Measurements from ENCODE around the gene CHTOP. TPM values are rescaled to one million over a fixed set of nuclear protein-coding genes. Genes with fewer than 3 reads are reported as not detected.

CHTOP gene
- total and polyA plus RNA-seq, 2 of the 4 experiments (the other 2 are of a cell fraction), result 33.9 to 50.8 TPM

- no peak for TF ChIP-seq MXI1 (IDR thresholded peaks at IDR 0.05; ENCODE audit: borderline replicate concordance, low read depth, low read length)
- TF ChIP-seq MAFK (IDR thresholded peaks at IDR 0.05; ENCODE audit: low read depth, low read length), result no peak
- TF ChIP-seq RAD21 (IDR thresholded peaks at IDR 0.05; ENCODE audit: low read length), result no peak
- no peak for TF ChIP-seq BHLHE40 (IDR thresholded peaks at IDR 0.05; ENCODE audit: low read depth, low read length)
- no peak for TF ChIP-seq MAZ (IDR thresholded peaks at IDR 0.05; ENCODE audit: borderline replicate concordance, low read depth, low read length)
- TF ChIP-seq SMC3 (IDR thresholded peaks at IDR 0.05; ENCODE audit: low read depth, low read length), result no peak
- TF ChIP-seq, protein P1, sequence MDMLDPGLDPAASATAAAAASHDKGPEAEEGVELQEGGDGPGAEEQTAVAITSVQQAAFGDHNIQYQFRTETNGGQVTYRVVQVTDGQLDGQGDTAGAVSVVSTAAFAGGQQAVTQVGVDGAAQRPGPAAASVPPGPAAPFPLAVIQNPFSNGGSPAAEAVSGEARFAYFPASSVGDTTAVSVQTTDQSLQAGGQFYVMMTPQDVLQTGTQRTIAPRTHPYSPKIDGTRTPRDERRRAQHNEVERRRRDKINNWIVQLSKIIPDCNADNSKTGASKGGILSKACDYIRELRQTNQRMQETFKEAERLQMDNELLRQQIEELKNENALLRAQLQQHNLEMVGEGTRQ (IDR thresholded peaks at IDR 0.05; ENCODE audit: low read depth, low read length), result no peak
- TF ChIP-seq RFX5 (IDR thresholded peaks at IDR 0.05; ENCODE audit: low read depth, low read length), result no peak
- TF ChIP-seq POLR2A (IDR thresholded peaks at IDR 0.05; ENCODE audit: low read depth, low read length), result no peak
- TF ChIP-seq CEBPB (IDR thresholded peaks at IDR 0.05; ENCODE audit: low read depth, low read length), result no peak
- TF ChIP-seq, protein P2, sequence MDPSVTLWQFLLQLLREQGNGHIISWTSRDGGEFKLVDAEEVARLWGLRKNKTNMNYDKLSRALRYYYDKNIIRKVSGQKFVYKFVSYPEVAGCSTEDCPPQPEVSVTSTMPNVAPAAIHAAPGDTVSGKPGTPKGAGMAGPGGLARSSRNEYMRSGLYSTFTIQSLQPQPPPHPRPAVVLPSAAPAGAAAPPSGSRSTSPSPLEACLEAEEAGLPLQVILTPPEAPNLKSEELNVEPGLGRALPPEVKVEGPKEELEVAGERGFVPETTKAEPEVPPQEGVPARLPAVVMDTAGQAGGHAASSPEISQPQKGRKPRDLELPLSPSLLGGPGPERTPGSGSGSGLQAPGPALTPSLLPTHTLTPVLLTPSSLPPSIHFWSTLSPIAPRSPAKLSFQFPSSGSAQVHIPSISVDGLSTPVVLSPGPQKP (IDR thresholded peaks at IDR 0.05; ENCODE audit: borderline replicate concordance, low read depth, low read length), result no peak
- no peak for TF ChIP-seq CHD1 (IDR thresholded peaks at IDR 0.05; ENCODE audit: low read depth, low read length)
- TF ChIP-seq, protein P3, sequence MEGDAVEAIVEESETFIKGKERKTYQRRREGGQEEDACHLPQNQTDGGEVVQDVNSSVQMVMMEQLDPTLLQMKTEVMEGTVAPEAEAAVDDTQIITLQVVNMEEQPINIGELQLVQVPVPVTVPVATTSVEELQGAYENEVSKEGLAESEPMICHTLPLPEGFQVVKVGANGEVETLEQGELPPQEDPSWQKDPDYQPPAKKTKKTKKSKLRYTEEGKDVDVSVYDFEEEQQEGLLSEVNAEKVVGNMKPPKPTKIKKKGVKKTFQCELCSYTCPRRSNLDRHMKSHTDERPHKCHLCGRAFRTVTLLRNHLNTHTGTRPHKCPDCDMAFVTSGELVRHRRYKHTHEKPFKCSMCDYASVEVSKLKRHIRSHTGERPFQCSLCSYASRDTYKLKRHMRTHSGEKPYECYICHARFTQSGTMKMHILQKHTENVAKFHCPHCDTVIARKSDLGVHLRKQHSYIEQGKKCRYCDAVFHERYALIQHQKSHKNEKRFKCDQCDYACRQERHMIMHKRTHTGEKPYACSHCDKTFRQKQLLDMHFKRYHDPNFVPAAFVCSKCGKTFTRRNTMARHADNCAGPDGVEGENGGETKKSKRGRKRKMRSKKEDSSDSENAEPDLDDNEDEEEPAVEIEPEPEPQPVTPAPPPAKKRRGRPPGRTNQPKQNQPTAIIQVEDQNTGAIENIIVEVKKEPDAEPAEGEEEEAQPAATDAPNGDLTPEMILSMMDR (conservative IDR thresholded peaks at IDR 0.05; ENCODE audit: low read depth, low read length), result no peak
- TF ChIP-seq FOS (IDR thresholded peaks at IDR 0.05; ENCODE audit: low read depth, low read length), result no peak
- no peak for TF ChIP-seq NFE2L2 (IDR thresholded peaks at IDR 0.05; ENCODE audit: low read depth, low read length)
- no peak for TF ChIP-seq RCOR1 (IDR thresholded peaks at IDR 0.05; ENCODE audit: insufficient replicate concordance, low read length)
- Histone ChIP-seq H2AK9ac (replicated peaks; ENCODE audit: low read depth, low read length, poor library complexity) (no peak overlapping the region), H3K9ac (ENCODE audit: low read depth, low read length) (no peak overlapping the region), H3K4ac (ENCODE audit: low read depth, low read length) (no peak overlapping the region), H3K56ac (ENCODE audit: extremely low read depth, insufficient read depth, low read length) (no peak overlapping the region), H3K9me1 (ENCODE audit: insufficient read depth, low read length) (no peaks in the 10 kb centered on the region; the same call in 1 of the 2 replicates), H3K36me3 (ENCODE audit: control insufficient read depth, insufficient read depth, low read length) (peaks cover 58% of the 10 kb centered on the region), H3K23ac (ENCODE audit: low read depth, low read length) (no peak overlapping the region), H3K9me3 (ENCODE audit: control insufficient read depth, insufficient read depth, low read length) (no peaks in the 10 kb centered on the region), H3K27me3 (ENCODE audit: control insufficient read depth, insufficient read depth, low read length) (no peaks in the 10 kb centered on the region), H4K8ac (ENCODE audit: low read depth in 2 of 2, low read length in 2 of 2) (no peak overlapping the region), H4K91ac (ENCODE audit: insufficient read depth, low read depth, low read length) (no peak overlapping the region), H3K4me3 (ENCODE audit: insufficient read depth, low read depth, low read length) (no peak overlapping the region), H2AK5ac (ENCODE audit: low read depth, low read length) (no peak overlapping the region), H2AFZ (replicated peaks; ENCODE audit: low read length, poor library complexity) (no peak overlapping the region), H2BK5ac (ENCODE audit: low read depth, low read length, poor library complexity, severe bottlenecking) (no peak overlapping the region), H4K5ac (ENCODE audit: low read depth, low read length) (no peak overlapping the region), H3K14ac (replicated peaks; ENCODE audit: low read depth, low read length) (no peak overlapping the region), H2BK15ac (ENCODE audit: low read depth, low read length) (no peak overlapping the region), H3K27ac (ENCODE audit: insufficient read depth, low read length) (no peak overlapping the region), H3K79me1 (ENCODE audit: low read depth in 1 of 2, low read length in 2 of 2) (peaks cover 14 to 31% of the 10 kb centered on the region in 2 experiments; a peak in 3 of 4 replicates), H3K4me1 (ENCODE audit: control insufficient read depth, insufficient read depth, low read length) (peaks cover 3% of the 10 kb centered on the region), H3K4me2 (ENCODE audit: low read depth, low read length) (no peak overlapping the region), H2BK20ac (ENCODE audit: low read depth, low read length) (no peak overlapping the region), H4K20me1 (ENCODE audit: insufficient read depth, low read length) (no peaks in the 10 kb centered on the region), H2BK120ac (ENCODE audit: low read depth, low read length) (no peak overlapping the region), H3K18ac (ENCODE audit: low read depth, low read length) (no peak overlapping the region)
- WGBS, 2 experiments (ENCODE audit: extremely low coverage in 2 of 2, insufficient read length in 1 of 2), result no CpG with 5 or more reads among the region's 2 CpGs
- CTCF ChIA-PET, result no interaction called here
- ATAC-seq (ENCODE audit: low read depth), result no peak
- intact Hi-C loops (cut with micrococcal nuclease), result no loop called here
- in situ Hi-C loops (cut with MboI; ENCODE audit: low sequenced_read_pairs), result no loop called here
- dilution Hi-C loops (cut with HindIII; ENCODE audit: low sequenced_read_pairs, unreplicated experiment), result no loop called here
- BruUV-seq (replicated peaks), result TSS peak; percentile 88
- POLR2A ChIA-PET (ENCODE audit: unreplicated experiment), result no interaction called here
- no peak for DNase-seq
These were observed 28.4 kb downstream of the CHTOP start for GRCh38 chr1:153662269-153662668.
